ENCODE data around the gene KRTAP5-2.

DNA sequence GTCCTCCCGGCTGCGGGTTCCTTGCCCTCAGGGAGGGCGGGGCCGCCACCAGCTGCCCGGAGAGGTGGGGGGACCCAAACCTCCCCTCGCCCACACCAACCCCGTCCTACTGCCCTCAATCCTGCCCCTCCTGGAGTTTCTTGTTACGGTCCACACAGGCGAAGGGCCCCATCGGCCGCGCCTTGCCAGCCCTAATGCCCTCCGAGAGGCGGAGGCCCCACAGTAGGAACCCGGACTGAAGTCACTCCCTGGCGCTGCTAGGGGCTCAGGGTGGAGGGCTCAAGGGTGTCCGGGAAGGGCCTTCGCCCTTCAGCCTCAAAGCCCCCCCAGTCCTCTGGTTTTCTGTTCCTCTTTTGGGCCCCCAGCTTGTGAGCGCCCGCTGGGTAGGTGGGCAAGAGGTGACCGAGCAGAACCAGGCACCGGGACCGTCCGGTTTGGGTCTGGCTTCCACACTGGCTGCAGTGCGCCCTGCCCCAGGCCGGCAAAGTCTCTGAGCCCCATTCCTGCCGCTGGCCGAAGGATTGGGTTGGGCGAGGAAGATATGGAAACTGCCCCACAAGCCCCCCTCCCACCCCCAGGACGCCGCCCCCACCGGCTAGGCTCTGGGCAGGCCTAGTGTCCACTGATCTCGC, 50.5 kb downstream of the KRTAP5-2 start:
- TF ChIP-seq EZH2 (IDR thresholded peaks at IDR 0.05): peak; percentile 58
- no peak for TF ChIP-seq POLR2AphosphoS5 (IDR thresholded peaks at IDR 0.05; ENCODE audit: borderline replicate concordance, low read depth, low read length)
- no peak for TF ChIP-seq FOXP2 (optimal IDR thresholded peaks at IDR 0.05; ENCODE audit: control extremely low read depth, extremely low read length, insufficient read depth)
